ENCODE data around the gene UBE4B. TPM values are rescaled to one million over a fixed set of nuclear protein-coding genes. Genes with fewer than 3 reads are reported as not detected.

The UBE4B gene
- total and polyA plus RNA-seq, 10 donors = 8.8 to 53.8 (median 40.5) TPM

DNA sequence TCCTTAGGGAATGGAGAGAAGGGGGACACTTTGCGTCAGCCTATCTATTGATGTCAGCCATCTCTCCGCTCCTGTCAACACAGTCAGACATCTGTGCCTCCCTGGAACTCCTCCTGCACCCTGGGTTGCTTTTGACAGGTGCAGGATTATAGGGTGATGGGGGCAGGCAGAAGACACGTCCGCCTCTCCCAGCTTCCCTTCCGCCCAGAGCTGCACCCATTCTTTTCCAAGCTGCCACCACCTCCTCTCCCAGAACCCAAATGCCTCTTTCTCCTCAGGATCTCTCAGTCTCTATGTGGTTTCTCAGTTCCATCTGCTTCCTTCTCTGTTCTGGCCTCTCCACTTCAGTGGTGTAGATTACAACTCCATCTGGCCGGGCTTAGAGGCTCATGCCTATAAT, 160.5 kb downstream of the UBE4B start:
- peaks cover 0 to 5% (median 0%) of the 10 kb centered on the region in 8 donors for H3K9me3 ChIP-seq

GRCh38 chr1:10195570-10195969, 162.8 kb downstream of the UBE4B start:
- TF ChIP-seq POLR2AphosphoS5 (IDR thresholded peaks at IDR 0.05) (no peak), POLR2A (IDR thresholded peaks at IDR 0.05) (no peak), CTCF (IDR thresholded peaks at IDR 0.05 in 8 of 11, conservative IDR thresholded peaks at IDR 0.05 in 3 of 11) (no peak)
- Histone ChIP-seq H3K36me3 (no peaks in the 10 kb centered on the region), H3K27ac (no peak overlapping the region), H3K4me1 (peaks cover 0 to 5% (median 0%) of the 10 kb centered on the region in 6 donors), H3K9me3 (no peaks in the 10 kb centered on the region), H3K27me3 (replicated peaks in 1 of 7) (no peaks in the 10 kb centered on the region), H3K4me3 (no peak overlapping the region)
- DNase-seq = no peak
- intact Hi-C loops (cut with DNase I; ENCODE audit: low total_unique reads) = no loop called here
- WGBS, 5 donors = 87 to 96% (median 89%) methylated on average over 6 of the region's 6 CpGs

More for the DNA sequence above, 160.5 kb downstream of the UBE4B start:
- WGBS, 5 donors = 75 to 85% (median 81%) methylated on average over 6 of the region's 6 CpGs
- no peak overlapping the region for H3K4me3 ChIP-seq
- intact Hi-C loops (cut with DNase I; ENCODE audit: low total_unique reads) = no loop called here
- H3K27ac ChIP-seq = no peak overlapping the region
- H3K27me3 ChIP-seq (replicated peaks in 1 of 7) = no peaks in the 10 kb centered on the region
- TF ChIP-seq POLR2AphosphoS5 (IDR thresholded peaks at IDR 0.05) (no peak), POLR2A (IDR thresholded peaks at IDR 0.05) (no peak), CTCF (IDR thresholded peaks at IDR 0.05 in 8 of 11, conservative IDR thresholded peaks at IDR 0.05 in 3 of 11) (no peak)
- H3K36me3 ChIP-seq = no peaks in the 10 kb centered on the region
- peaks cover 0 to 5% (median 0%) of the 10 kb centered on the region in 6 donors for H3K4me1 ChIP-seq
- no peak for DNase-seq

- no peaks in the 10 kb centered on the region for H3K36me3 ChIP-seq
- WGBS, 5 donors = 56 to 85% (median 68%) methylated on average over 3 of the region's 3 CpGs
- intact Hi-C loops (cut with DNase I; ENCODE audit: low total_unique reads) = no loop called here
- no peaks in the 10 kb centered on the region for H3K9me3 ChIP-seq
- no peak for TF ChIP-seq CTCF (IDR thresholded peaks at IDR 0.05 in 8 of 11, conservative IDR thresholded peaks at IDR 0.05 in 3 of 11)
- no peak for TF ChIP-seq POLR2AphosphoS5 (IDR thresholded peaks at IDR 0.05)
- TF ChIP-seq POLR2A (IDR thresholded peaks at IDR 0.05) = no peak
- H3K4me1 ChIP-seq = peaks cover 0 to 5% (median 0%) of the 10 kb centered on the region in 6 donors
- H3K4me3 ChIP-seq = no peak overlapping the region
- DNase-seq = no peak
- no peak overlapping the region for H3K27ac ChIP-seq
- peaks cover 0 to 13% (median 0%) of the 10 kb centered on the region in 7 donors for H3K27me3 ChIP-seq (replicated peaks in 1 of 7)
Observed at GRCh38 chr1:10196976-10197375, 164.2 kb downstream of the UBE4B start.

DNA sequence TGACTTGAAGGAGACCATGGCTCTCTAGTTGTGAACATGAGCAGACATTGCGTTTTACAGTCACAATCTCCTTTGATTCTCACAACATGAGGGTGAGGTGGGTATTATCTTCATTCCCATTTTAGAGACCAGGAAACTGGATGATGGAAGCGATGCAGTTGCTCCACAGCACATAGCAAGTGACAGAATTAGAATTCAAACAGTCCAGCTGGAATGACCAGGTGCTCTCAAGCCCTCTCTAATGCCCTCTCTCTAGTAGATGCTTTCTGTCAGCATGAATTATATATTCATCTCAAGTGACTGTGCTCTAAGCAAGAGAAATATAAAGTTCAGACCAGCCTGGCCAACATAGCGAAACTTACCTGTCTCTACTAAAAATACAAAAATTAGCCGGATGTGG, 167.9 kb downstream of the UBE4B start:
- WGBS, 5 donors = 91 to 99% (median 94%) methylated on average over 4 of the region's 4 CpGs
- no peak for TF ChIP-seq CTCF (IDR thresholded peaks at IDR 0.05 in 8 of 11, conservative IDR thresholded peaks at IDR 0.05 in 3 of 11)
- no peak for TF ChIP-seq POLR2AphosphoS5 (IDR thresholded peaks at IDR 0.05)
- TF ChIP-seq POLR2A (IDR thresholded peaks at IDR 0.05) = no peak
- H3K9me3 ChIP-seq = no peaks in the 10 kb centered on the region
- peaks cover 0 to 15% (median 0%) of the 10 kb centered on the region in 7 donors for H3K27me3 ChIP-seq (replicated peaks in 1 of 7)
- no peak overlapping the region for H3K27ac ChIP-seq
- peaks cover 0 to 5% (median 0%) of the 10 kb centered on the region in 6 donors for H3K4me1 ChIP-seq
- DNase-seq = no peak
- H3K36me3 ChIP-seq = no peaks in the 10 kb centered on the region
- no peak overlapping the region for H3K4me3 ChIP-seq
- intact Hi-C loops (cut with DNase I; ENCODE audit: low total_unique reads) = loop anchor here (10.0 kb wide), 1 partner anchor 144 kb away; no protein-coding TSS in a partner anchor

Measured in spleen (tissue), 11 donors.